Adipocyte (in vitro differentiated cells): ENCODE results near the gene IKBIP.
"Not testable (repeated sequence)": the region's sequence is repeated elsewhere in the genome, so short reads cannot be mapped to it uniquely, and the experiment has no call there.

ENCODE experiments used
- DNase-seq: peaks from one replicate; pipeline ENCODE4 v3.0.0-alpha.2; 2015; ENCODE audit warnings: low read depth
- H3K27me3 ChIP-seq: replicated peaks from 2 replicates; pipeline ENCODE4 v1.7.0; 2013; ENCODE audit warnings: mild to moderate bottlenecking, low read length, moderate library complexity; ENCODE audit not compliant: control insufficient read depth, insufficient read depth
- H3K36me3 ChIP-seq: 2 replicates; pipeline ENCODE4 v1.7.0; 2013; ENCODE audit warnings: low read length, mild to moderate bottlenecking, moderate library complexity; ENCODE audit not compliant: control insufficient read depth, insufficient read depth, severe bottlenecking
- H3K4me1 ChIP-seq: 2 replicates; pipeline ENCODE4 v1.7.0; 2013; ENCODE audit warnings: mild to moderate bottlenecking, low read length, moderate library complexity; ENCODE audit not compliant: control insufficient read depth, insufficient read depth
- H3K4me3 ChIP-seq: 2 replicates; pipeline ENCODE4 v1.7.0; 2013; ENCODE audit warnings: mild to moderate bottlenecking, low read length, moderate library complexity
- H3K9ac ChIP-seq: 2 replicates; pipeline ENCODE4 v1.7.0; 2013; ENCODE audit warnings: mild to moderate bottlenecking, low read length, moderate library complexity
- H3K9me3 ChIP-seq: 2 replicates; pipeline ENCODE4 v1.7.0; 2013; ENCODE audit warnings: mild to moderate bottlenecking, low read length, moderate library complexity; ENCODE audit not compliant: control insufficient read depth

IKBIP gene

GRCh38 chr12:98656289-98657101, 11.9 kb upstream of the IKBIP start:
- Histone ChIP-seq H3K9me3 (no peaks in the 10 kb centered on the region), H3K36me3 (peaks cover 26% of the 10 kb centered on the region), H3K9ac (no peak overlapping the region), H3K4me1 (peaks cover 5% of the 10 kb centered on the region), H3K27me3 (no peaks in the 10 kb centered on the region), H3K4me3 (no peak overlapping the region)
- DNase-seq: no peak

DNA sequence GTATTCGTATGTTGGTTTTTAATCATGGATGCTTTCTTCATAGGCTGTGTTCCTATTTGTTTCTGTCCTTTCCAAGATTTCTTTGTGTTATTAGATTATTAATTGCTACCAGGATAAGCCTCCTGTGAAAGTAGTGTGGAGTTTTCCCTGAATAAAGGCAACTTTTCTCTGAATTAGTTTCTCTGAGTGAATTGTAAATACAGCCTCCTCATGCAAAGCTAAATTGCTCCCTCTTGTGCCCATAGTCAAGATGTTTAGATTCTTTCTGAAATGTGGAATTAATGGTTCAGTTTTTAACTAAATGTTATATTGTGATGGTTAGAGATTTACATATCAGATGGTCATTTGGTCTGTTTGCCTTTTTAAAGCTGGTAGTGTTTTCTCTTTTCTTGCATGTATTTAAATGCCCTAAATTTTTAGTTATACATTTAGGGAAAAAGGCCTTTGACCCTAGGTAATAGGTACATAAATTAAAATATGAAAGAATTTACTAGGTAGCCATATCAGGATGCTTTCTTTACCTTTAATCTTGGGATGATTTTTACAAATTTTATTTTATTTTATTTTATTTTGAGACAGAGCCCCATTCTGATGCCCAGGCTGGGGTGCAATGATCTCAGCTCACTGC, 9.4 kb upstream of the IKBIP start:
- H3K27me3 ChIP-seq: no peaks in the 10 kb centered on the region
- no peak overlapping the region for H3K9ac ChIP-seq
- peaks cover 8% of the 10 kb centered on the region for H3K4me1 ChIP-seq
- H3K36me3 ChIP-seq: peaks cover 41% of the 10 kb centered on the region
- H3K4me3 ChIP-seq: no peak overlapping the region
- peak; percentile 85 for DNase-seq
- H3K9me3 ChIP-seq: no peaks in the 10 kb centered on the region

DNA sequence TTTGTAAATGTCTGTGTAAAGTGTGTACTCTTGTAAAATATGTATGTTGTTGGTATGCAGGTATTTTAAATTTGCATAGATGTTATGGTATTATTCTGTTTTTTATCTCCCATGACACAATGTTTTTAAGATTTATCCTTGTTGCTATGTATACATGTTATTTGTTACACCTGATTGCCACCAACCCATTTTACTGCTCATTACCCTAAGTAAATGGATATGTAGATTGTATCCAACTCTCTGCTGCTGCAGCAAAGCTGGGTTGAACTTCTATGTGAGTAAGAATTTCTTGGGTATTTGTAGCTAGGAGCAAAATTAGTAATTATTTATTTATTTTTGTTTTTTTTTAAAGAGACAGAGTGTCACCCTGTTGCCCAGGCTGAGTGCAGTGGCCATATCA, 6.7 kb upstream of the IKBIP start:
- H3K36me3 ChIP-seq: peaks cover 35% of the 10 kb centered on the region
- H3K4me1 ChIP-seq: peaks cover 3% of the 10 kb centered on the region
- H3K4me3 ChIP-seq: no peak overlapping the region
- no peak for DNase-seq
- no peaks in the 10 kb centered on the region for H3K9me3 ChIP-seq
- no peaks in the 10 kb centered on the region for H3K27me3 ChIP-seq
- H3K9ac ChIP-seq: no peak overlapping the region

DNA sequence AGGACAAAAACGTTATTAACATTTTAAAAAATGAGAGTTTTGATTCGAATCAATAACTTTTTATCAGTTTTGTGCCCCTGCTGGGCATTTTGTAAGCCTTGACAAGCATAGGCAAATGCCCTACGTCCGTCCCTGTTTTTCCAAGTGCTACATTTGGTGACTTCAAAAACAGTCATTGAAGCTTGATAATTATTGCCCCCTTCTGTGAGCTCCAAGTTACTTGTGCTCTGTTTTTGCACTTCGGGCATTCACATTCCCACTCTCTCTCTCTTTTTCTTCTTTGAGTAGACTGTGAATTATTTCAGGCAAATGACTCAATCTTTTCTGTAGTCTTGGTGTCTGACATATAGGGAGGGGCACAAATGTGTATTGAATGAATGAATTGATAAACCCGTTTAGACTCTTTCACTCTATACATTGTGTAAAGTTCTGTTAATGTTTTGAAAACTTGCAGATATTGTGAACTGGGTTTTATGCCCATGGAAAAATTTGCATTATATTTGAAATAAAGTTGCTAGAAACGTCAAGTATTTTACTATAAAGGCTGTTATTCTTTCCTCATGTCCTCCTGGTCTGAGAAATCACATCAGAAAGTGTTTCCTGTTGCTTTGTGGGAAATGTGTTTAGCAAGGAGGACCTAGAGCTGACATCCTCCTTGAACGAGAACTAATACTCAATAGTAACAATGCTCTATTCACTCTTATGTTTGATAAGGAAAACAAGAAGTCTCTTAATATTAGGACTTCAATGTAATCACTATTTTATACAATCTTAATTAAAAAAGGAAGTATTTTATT, 1.9 kb upstream of the IKBIP start:
- Histone ChIP-seq H3K4me1 (peaks cover 6% of the 10 kb centered on the region), H3K36me3 (peaks cover 27% of the 10 kb centered on the region), H3K9me3 (no peaks in the 10 kb centered on the region), H3K27me3 (no peaks in the 10 kb centered on the region), H3K9ac (peak overlapping the region; percentile 90), H3K4me3 (peak overlapping the region; percentile 99)
- DNase-seq: peak; percentile 57

DNA sequence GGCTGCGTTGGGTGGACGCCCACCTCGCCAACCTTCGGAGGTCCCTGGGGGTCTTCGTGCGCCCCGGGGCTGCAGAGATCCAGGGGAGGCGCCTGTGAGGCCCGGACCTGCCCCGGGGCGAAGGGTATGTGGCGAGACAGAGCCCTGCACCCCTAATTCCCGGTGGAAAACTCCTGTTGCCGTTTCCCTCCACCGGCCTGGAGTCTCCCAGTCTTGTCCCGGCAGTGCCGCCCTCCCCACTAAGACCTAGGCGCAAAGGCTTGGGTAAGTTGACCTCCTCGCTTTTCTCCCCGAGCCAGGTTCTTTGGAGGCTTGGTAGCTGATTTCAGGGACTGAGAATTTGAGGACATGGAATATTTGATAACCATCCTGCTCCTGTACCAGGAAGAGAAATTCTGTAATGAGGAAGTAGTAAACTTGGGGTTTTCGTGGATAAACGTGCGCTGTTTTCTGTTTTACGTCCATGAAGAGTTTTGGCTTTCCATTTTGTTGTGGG, 1.0 kb upstream of the IKBIP start:
- H3K36me3 ChIP-seq: peaks cover 18% of the 10 kb centered on the region
- peak; percentile 59 for DNase-seq
- H3K9ac ChIP-seq: peak overlapping the region; percentile 90
- H3K4me3 ChIP-seq: peak overlapping the region; percentile 99
- H3K27me3 ChIP-seq: no peaks in the 10 kb centered on the region
- no peaks in the 10 kb centered on the region for H3K9me3 ChIP-seq
- H3K4me1 ChIP-seq: peaks cover 8% of the 10 kb centered on the region

GRCh38 chr12:98644433-98644711, 216 bp downstream of the IKBIP start:
- no peak for DNase-seq
- H3K9ac ChIP-seq: peak overlapping the region; percentile 90
- peaks cover 8% of the 10 kb centered on the region for H3K36me3 ChIP-seq
- no peaks in the 10 kb centered on the region for H3K9me3 ChIP-seq
- H3K27me3 ChIP-seq: no peaks in the 10 kb centered on the region
- H3K4me3 ChIP-seq: peak overlapping the region; percentile 99
- peaks cover 8% of the 10 kb centered on the region for H3K4me1 ChIP-seq

- H3K27me3 ChIP-seq, H3K9ac ChIP-seq, H3K9me3 ChIP-seq, H3K4me1 ChIP-seq, DNase-seq, H3K36me3 ChIP-seq: not testable (repeated sequence)
- peak overlapping the region; percentile 99 for H3K4me3 ChIP-seq
Observed at GRCh38 chr12:98642801-98643200, 1.8 kb downstream of the IKBIP start.

- Histone ChIP-seq H3K27me3 (no peaks in the 10 kb centered on the region), H3K36me3 (no peaks in the 10 kb centered on the region), H3K4me1 (peaks cover 13% of the 10 kb centered on the region), H3K9ac (no peak overlapping the region), H3K9me3 (no peaks in the 10 kb centered on the region), H3K4me3 (no peak overlapping the region)
- DNase-seq: no peak
Observed at GRCh38 chr12:98639491-98639890, 5.1 kb downstream of the IKBIP start.

DNA sequence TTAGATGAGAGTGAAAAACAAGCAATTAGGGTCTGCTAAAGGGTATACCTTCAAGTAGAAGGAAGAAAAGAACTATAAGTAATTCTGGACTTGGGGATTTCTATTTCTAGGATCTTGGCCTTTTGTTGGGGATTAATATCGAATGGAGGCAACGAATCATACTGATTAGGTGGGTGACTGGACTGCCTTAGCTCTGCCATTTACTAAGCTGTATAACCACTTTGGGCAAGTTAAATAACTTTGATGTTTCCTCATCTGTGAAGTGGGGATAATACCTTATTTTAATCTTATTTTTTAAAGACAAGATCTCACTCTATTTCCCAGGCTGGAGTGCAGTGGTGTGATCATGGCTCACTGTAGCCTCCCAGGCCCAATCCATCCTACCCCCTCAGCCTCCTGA, 6.6 kb downstream of the IKBIP start:
- no peaks in the 10 kb centered on the region for H3K27me3 ChIP-seq
- peaks cover 13% of the 10 kb centered on the region for H3K4me1 ChIP-seq
- H3K36me3 ChIP-seq: peaks cover 2% of the 10 kb centered on the region
- no peaks in the 10 kb centered on the region for H3K9me3 ChIP-seq
- H3K9ac ChIP-seq: no peak overlapping the region
- no peak overlapping the region for H3K4me3 ChIP-seq
- DNase-seq: no peak

DNA sequence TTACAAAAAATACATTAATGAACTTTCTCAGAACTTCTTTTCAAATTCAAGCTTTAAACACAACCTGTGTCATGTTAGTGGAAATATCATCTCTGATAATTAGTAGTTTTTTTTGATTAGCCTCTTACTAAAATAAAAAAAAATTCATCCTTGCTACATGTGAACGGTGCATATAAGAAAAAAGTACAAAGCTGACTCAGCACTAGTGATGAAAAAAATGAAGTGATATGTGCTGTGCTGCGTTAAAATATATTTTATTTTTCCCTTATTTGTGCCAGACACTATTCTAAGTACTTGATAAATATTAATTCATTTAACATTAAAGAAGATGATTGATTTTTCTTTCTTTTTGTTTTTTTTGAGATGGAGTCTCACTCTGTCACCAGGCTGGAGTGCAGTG, 7.5 kb downstream of the IKBIP start:
- Histone ChIP-seq H3K9me3 (no peaks in the 10 kb centered on the region), H3K4me1 (peaks cover 13% of the 10 kb centered on the region), H3K4me3 (no peak overlapping the region), H3K27me3 (no peaks in the 10 kb centered on the region), H3K9ac (no peak overlapping the region), H3K36me3 (peaks cover 7% of the 10 kb centered on the region)
- DNase-seq: no peak

DNA sequence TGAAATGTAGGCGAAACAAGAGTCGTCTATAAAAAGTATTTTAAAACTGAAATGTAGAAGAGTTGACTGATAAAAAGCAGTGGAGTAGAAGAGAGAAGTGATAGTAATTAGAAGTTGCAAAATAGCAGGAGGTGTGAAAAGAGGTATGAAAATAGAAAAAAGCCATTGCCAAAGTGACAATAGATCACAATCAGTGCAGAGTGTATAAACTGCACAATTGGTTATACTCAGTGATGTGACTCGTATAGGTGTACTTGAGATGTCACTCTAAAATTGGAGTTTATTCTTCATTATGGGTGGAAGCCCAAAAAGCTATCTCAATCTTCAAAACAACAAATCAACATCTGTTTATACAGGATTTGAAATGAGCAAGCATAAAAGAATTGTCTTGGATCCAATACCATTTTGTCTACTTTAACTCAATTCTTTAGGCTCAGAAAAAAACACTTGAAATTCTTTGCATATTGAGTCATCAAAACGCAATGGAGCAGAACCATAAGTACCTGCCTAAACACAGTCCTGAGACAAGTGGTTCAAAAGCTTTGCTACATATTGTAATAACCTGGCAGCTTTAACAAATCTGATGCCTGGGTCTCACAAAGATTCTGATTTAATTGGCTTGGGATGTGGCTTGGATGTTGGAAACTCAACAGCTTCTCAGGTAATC, 8.8 kb downstream of the IKBIP start:
- DNase-seq: peak; percentile 64
- Histone ChIP-seq H3K36me3 (peaks cover 9% of the 10 kb centered on the region), H3K9me3 (no peaks in the 10 kb centered on the region), H3K4me1 (peaks cover 5% of the 10 kb centered on the region), H3K27me3 (no peaks in the 10 kb centered on the region), H3K9ac (no peak overlapping the region), H3K4me3 (no peak overlapping the region)
